G401 (cell line): ENCODE results near the gene ATP6V1B1. TPM values are rescaled to one million over a fixed set of nuclear protein-coding genes. Genes with fewer than 3 reads are reported as not detected.

Experiments
- DNase-seq: peaks from one replicate; pipeline ENCODE4 v3.0.0-alpha.2; 2015; ENCODE audit warnings: low spot score
- in situ Hi-C: cut with HindIII; loops from 2 replicates; pipeline ENCODE4 v1.10.0; 2016; ENCODE audit warnings: low sequenced_read_pairs, mixed read lengths
- total RNA-seq: library from RNA; depleted of rRNA; stranded (reverse); fragments of >200 nt; shearing (Covaris generic); gene quantifications from 2 replicates; pipeline ENCODE4 v1.2.3, GENCODE V29; 2014

Gene ATP6V1B1
- total RNA-seq, 1 experiment from 2014 or later: 1.1 TPM

GRCh38 chr2:70898363-70899240, 37.1 kb upstream of the ATP6V1B1 start:
- in situ Hi-C loops: no loop called here
- DNase-seq: no peak

- peak; percentile 51 for DNase-seq
- in situ Hi-C loops: no loop called here
Observed at GRCh38 chr2:70901227-70902066, 34.3 kb upstream of the ATP6V1B1 start.

- in situ Hi-C loops: no loop called here
- DNase-seq: peak; percentile 19
Observed at GRCh38 chr2:70902067-70902442, 33.6 kb upstream of the ATP6V1B1 start.

- no peak for DNase-seq
- in situ Hi-C loops: no loop called here
Observed at GRCh38 chr2:70902579-70902978, 33.1 kb upstream of the ATP6V1B1 start.

- DNase-seq: no peak
- in situ Hi-C loops: no loop called here
Observed at GRCh38 chr2:70903171-70903570, 32.5 kb upstream of the ATP6V1B1 start.

GRCh38 chr2:70903641-70904340, 31.9 kb upstream of the ATP6V1B1 start:
- in situ Hi-C loops: no loop called here
- DNase-seq: no peak

GRCh38 chr2:70904371-70905216, 31.1 kb upstream of the ATP6V1B1 start:
- DNase-seq: no peak
- in situ Hi-C loops: no loop called here

- DNase-seq: no peak
- in situ Hi-C loops: no loop called here
Observed at GRCh38 chr2:70905443-70906421, 30.0 kb upstream of the ATP6V1B1 start.

GRCh38 chr2:70906439-70907005, 29.2 kb upstream of the ATP6V1B1 start:
- in situ Hi-C loops: no loop called here
- DNase-seq: no peak

GRCh38 chr2:70907130-70908057, 28.3 kb upstream of the ATP6V1B1 start:
- in situ Hi-C loops: no loop called here
- DNase-seq: no peak

- no peak for DNase-seq
- in situ Hi-C loops: no loop called here
Observed at GRCh38 chr2:70916291-70916690, 19.4 kb upstream of the ATP6V1B1 start.

- in situ Hi-C loops: no loop called here
- no peak for DNase-seq
Observed at GRCh38 chr2:70918016-70918415, 17.7 kb upstream of the ATP6V1B1 start.

- in situ Hi-C loops: no loop called here
- DNase-seq: peak; percentile 77
Observed at GRCh38 chr2:70919672-70920366, 15.9 kb upstream of the ATP6V1B1 start.

GRCh38 chr2:70920367-70920715, 15.4 kb upstream of the ATP6V1B1 start:
- DNase-seq: no peak
- in situ Hi-C loops: no loop called here

GRCh38 chr2:70921031-70921430, 14.7 kb upstream of the ATP6V1B1 start:
- in situ Hi-C loops: no loop called here
- no peak for DNase-seq

GRCh38 chr2:70921839-70922234, 13.9 kb upstream of the ATP6V1B1 start:
- in situ Hi-C loops: no loop called here
- no peak for DNase-seq
